ENCODE results near the gene MNT. TPM values are rescaled to one million over a fixed set of nuclear protein-coding genes. Genes with fewer than 3 reads are reported as not detected.

MNT gene
- total and polyA plus RNA-seq, 2 of the 8 experiments (the other 6 are each of a cell fraction or from before 2014, with no cell fraction given), result 5.0 to 17.3 TPM

GRCh38 chr17:2365132-2365531 lies 35.7 kb downstream of the MNT start:
- H2BK12ac ChIP-seq (ENCODE audit: low read depth, low read length), result no peak overlapping the region
- DNase-seq (ENCODE audit: low read depth in 1 of 2, low spot score in 2 of 2), result no peak
- H2AK5ac ChIP-seq (ENCODE audit: low read depth, low read length), result no peak overlapping the region
- H3K9me3 ChIP-seq (ENCODE audit: insufficient read depth in 2 of 2, low read depth in 1 of 2, low read length in 1 of 2), result no peaks in the 10 kb centered on the region
- TF ChIP-seq USF2 (IDR thresholded peaks at IDR 0.05; ENCODE audit: low read length) (no peak), CTCF (IDR thresholded peaks at IDR 0.05; ENCODE audit: control extremely low read depth in 1 of 3, insufficient read depth in 1 of 3, low read depth in 1 of 3, low read length in 3 of 3) (no peak), CBX5 (IDR thresholded peaks at IDR 0.05; ENCODE audit: low read depth, low read length) (no peak), FOSL1 (IDR thresholded peaks at IDR 0.05; ENCODE audit: insufficient read depth, low read depth, low read length) (no peak), CREB1 (IDR thresholded peaks at IDR 0.05) (no peak)
- H2BK20ac ChIP-seq (ENCODE audit: low read length), result no peak overlapping the region
- H3K4me3 ChIP-seq (ENCODE audit: extremely low read depth in 1 of 4, insufficient read depth in 2 of 4, low read depth in 3 of 4, low read length in 4 of 4), result no peak overlapping the region
- H4K20me1 ChIP-seq (replicated peaks in 1 of 2; ENCODE audit: control insufficient read depth in 1 of 2, insufficient read depth in 2 of 2, low read length in 2 of 2), result peaks cover 2% of the 10 kb centered on the region in 2 experiments
- ChIA-PET CTCF (ENCODE audit: partially characterized antibody) (interaction anchor here (0.6 to 13.4 kb wide), 7 partner anchors 13 to 80 kb away, joined by 3 to 209 read pairs (median 3); no protein-coding TSS in a partner anchor), POLR2A (ENCODE audit: partially characterized antibody) (interaction anchor here (0.9 to 1.5 kb wide), 5 partner anchors 9 to 32 kb away, joined by 3 to 4 read pairs (median 3); partner anchors contain the start of gene TSR1)
- FAIRE-seq, result no peak
- H3K4ac ChIP-seq (replicated peaks; ENCODE audit: insufficient read length, low read depth, low read length), result no peak overlapping the region
- no peak overlapping the region for H2BK120ac ChIP-seq (replicated peaks; ENCODE audit: low read depth, low read length)
- no peak overlapping the region for H3K56ac ChIP-seq (replicated peaks; ENCODE audit: insufficient read length, low read depth, low read length)
- no peak overlapping the region for H3K14ac ChIP-seq (ENCODE audit: insufficient read length)
- H3K4me1 ChIP-seq (replicated peaks in 1 of 4; ENCODE audit: control insufficient read depth in 3 of 4, insufficient read depth in 4 of 4, low read length in 3 of 4), result peaks cover 0 to 9% (median 4%) of the 10 kb centered on the region in 4 experiments; a peak in 4 of 7 replicates
- H3K27me3 ChIP-seq (replicated peaks in 1 of 4; ENCODE audit: control insufficient read depth in 3 of 4, extremely low read depth in 1 of 4, insufficient read depth in 3 of 4, low read length in 3 of 4), result no peaks in the 10 kb centered on the region
- no peak overlapping the region for H4K8ac ChIP-seq (ENCODE audit: extremely low read depth, insufficient read depth, low read length)
- H3K79me1 ChIP-seq (ENCODE audit: low read depth, low read length), result no peaks in the 10 kb centered on the region
- 95% methylated on average over 16 of the region's 20 CpGs; no CpG with 5 or more reads in 1 of the 2 experiments for WGBS, 2 experiments (ENCODE audit: extremely low coverage in 1 of 2, insufficient coverage in 1 of 2, insufficient read length in 1 of 2, insufficient replicate concordance in 2 of 2, low coverage in 1 of 2, low lambda C conversion rate in 2 of 2, missing lambda C conversion rate in 1 of 2)
- no peaks in the 10 kb centered on the region for H3K23me2 ChIP-seq (ENCODE audit: low read depth, low read length)
- H2AFZ ChIP-seq (ENCODE audit: low read length), result no peak overlapping the region
- H3K4me2 ChIP-seq (ENCODE audit: insufficient read depth in 1 of 2, low read depth in 2 of 2, low read length in 2 of 2), result no peak overlapping the region
- H3K18ac ChIP-seq (ENCODE audit: extremely low read depth, low read length), result no peak overlapping the region
- H3K79me2 ChIP-seq (ENCODE audit: control insufficient read depth in 1 of 2, insufficient read depth in 2 of 2, low read length in 2 of 2), result no peaks in the 10 kb centered on the region
- H3K36me3 ChIP-seq (ENCODE audit: control insufficient read depth in 2 of 4, insufficient read depth in 4 of 4, low read length in 3 of 4), result peaks cover 0 to 10% (median 6%) of the 10 kb centered on the region in 4 experiments; a peak in 4 of 8 replicates
- H4K5ac ChIP-seq (ENCODE audit: insufficient read length, low read depth, low read length), result no peak overlapping the region
- H2BK15ac ChIP-seq (ENCODE audit: low read length), result no peak overlapping the region
- no peak overlapping the region for H3K23ac ChIP-seq (ENCODE audit: insufficient read length)
- H3K27ac ChIP-seq (ENCODE audit: low read depth, low read length), result no peak overlapping the region
- no peak overlapping the region for H3K9ac ChIP-seq (replicated peaks in 1 of 4; ENCODE audit: extremely low read depth in 1 of 4, low read depth in 3 of 4, low read length in 3 of 4)
- H2BK5ac ChIP-seq (ENCODE audit: low read depth, low read length), result no peak overlapping the region
- no peak overlapping the region for H4K91ac ChIP-seq (replicated peaks; ENCODE audit: insufficient read length, low read length)
